RCC 7860 (cell line): Measurements from ENCODE around the gene KCTD3.

Experiments used
- DNase-seq: peaks from one replicate; pipeline ENCODE4 v3.0.0-alpha.2; 2015; ENCODE audit warnings: low spot score
- FAIRE-seq: peaks from 2 replicates; lab custom pipeline; 2012; peaks lifted over from hg19 to GRCh38; lab: Jason Lieb, UNC

KCTD3 gene

DNA sequence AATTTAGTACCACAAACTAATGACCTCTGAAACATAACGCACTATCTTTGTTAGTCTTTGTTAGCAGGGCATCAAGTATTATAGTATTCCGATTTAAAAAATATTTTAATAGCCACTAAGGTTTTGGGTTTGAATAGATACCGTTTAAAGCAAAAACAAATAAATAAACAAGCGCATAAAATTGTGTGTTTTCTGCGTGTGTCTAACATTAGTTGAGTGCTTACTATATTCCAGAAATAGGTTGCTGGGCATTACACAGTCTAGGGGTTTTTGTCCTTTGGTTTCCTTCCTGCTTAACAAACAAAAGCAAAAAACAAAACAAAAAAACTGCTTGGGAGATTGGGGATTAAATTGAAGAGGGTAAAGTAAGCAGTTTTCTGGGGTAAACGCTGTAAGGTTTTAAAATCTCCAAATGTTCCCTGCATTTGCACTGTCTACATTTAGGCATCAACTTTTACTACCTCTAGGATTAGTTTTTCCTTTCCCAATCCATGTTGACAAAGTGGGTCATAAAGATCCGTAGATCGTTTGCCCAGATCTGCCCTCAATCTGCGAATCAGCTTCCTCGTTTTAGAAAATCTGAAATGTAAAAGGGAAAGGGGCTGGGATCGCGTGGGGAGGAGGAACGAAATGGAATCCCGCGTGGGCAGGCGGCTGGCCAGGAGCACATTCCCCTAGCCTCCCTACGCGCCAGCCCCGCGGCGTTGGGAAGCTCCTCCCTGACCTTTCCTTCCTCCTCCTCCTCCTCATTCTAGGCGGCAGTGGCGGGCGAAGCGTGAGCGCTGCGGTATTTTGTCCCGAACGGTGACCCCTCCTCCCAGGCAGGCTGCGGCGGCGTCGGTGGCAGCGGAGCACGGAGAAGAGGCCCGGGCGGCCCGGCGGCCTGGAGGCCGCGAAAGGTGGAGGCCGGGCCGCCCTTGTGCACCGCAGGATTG, at the start of gene KCTD3:
Gene KCTD3 (plus strand): TSS at position 749 of the 935 bp plus-strand sequence. CDS start 382 bp downstream, outside the sequence.
- FAIRE-seq (peak; percentile 59), DNase-seq (peak; percentile 83)

DNA sequence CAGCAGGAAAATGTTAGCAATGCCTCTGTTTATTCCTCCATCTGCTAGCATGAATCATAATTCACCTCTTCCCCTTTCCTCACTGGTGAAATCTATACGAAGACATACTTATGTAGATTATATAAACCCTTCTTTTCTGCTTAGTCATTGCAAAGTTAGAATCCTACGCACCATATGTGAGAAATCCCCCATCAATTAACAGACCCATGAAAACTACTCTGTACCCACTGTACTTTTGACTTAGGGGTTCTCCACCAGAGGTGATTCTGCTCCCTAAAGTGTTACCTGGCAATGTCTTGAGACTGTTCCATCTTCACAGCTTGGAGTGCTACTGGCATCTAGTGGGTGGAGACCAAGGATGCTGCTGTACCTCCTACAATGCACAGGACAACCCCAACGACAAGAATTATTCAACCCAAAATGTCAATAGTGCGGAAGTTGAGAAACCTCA, 49.6 kb upstream of the KCTD3 start:
- no peak for DNase-seq
- no peak for FAIRE-seq

DNA sequence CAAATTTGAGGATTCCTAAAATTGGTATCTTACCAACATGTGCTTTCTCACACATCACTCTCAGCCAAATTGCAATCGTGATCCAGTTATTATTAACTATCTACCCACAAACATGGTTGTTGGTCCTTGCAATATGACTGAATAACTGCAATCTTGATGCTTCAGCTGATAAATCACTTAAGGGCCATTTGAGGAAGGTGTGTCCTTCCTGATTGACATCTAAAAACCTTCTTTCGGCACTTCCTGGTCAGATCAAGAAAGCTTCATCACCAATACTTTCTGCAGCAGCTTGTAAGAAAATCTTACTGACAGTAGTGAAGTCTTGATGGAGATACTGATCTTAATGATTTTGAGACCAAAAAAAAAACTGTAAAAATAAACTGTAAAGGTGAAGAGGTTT, 48.5 kb upstream of the KCTD3 start:
- DNase-seq = no peak
- no peak for FAIRE-seq

DNA sequence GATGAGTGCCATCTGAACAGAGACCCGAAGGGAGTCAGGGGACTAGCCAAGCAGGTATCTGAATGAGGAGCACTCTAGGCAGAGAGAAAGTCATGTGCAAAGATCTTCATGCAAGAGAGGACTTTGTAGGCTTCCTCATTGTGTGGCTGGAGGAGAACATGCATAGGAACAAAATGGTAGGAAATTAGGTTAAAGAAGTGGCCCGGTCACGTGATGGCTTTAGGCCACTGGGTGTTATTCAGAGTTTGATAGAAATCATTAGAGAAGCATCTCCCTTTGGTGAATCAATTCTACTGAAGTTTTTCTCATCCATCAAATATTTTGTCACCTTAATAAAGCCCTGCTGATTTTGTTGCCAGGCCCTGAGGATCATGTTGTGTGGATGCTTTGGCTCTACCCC, 45.8 kb upstream of the KCTD3 start:
- FAIRE-seq (no peak), DNase-seq (no peak)

DNA sequence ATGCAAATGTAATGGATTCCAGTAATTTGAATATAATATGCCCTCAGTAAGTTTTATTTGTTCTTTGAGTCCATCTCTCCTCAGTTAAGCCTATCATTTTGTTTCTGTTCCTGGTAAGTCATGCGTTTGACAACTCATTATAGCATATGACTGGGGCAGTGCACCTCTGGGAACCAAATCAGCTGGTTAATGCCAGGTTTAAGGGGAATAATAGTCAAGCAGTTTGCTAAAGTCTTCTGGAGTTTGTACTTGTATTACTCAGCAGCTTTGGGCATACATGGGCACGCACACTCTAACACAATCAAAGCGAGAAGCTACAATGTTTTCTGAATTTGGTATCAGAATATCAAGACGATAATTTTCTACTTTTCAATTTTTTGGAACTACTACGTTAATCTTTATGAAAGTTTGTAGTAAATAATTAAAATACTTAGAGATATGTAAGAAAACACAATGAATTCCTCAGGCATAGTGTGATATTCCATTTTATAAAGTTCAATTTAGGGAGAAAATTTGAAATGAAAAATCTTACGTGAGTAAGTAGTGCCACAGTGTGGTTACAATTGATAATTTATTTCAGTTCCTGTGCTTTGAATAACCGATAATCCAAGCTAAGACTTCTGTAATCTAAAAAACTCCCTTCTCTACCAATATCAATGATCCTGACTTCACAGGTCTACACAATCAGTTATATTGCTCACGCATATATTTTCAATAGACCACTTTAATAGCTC, 43.8 kb upstream of the KCTD3 start:
- DNase-seq (no peak), FAIRE-seq (peak; percentile 18)

DNA sequence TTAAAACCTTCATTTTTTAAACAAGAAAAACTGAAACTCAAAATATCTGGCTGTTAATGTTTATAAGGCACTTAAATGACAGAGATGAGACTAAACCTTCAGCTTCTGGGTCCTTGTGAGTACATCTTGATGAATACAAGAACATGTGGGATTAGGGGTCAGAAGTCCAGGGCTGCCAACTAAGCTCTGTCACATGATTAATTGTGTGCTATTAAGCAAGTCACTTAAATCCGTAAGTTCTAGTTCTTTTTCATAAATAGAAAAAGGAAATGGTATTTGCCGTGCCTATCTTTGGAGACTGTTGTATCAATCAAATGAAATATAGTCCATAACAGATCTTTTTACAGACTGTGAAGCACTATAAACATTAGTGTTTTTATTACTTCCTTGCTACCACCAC, 43.2 kb upstream of the KCTD3 start:
- FAIRE-seq (no peak), DNase-seq (no peak)

DNA sequence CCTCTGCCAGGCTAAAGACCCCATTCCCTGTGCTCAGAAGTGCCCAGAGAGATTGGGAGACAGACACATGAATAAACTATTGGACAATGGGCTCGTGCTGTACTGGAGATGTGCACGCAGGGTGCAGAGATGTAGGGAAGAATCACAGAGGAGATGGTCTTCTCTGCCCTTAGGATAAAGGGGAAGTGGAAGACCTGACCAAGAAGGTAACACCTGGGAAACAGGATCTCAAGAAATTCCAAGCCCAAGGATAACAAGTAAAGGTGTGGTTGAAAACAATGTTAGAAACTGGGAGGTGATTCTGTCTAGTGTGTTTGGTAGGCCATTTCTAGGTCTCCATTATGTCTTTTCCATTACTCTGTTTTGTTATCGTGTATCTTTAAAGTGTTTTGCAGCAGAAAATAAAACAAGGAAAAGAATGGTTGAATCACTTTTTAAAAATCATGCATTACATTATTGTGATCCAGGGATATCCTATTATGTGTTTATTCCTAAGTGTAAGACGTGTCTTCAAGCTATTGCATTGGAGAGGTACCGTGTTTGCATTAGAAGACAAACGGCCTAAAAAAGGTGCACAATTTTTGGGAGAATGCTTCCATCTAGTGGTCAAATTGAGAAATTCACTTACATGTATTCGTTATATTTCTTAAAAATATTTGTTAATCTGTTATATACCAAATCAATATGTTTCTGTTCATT, 40.8 kb upstream of the KCTD3 start:
- FAIRE-seq = peak; percentile 86
- peak; percentile 49 for DNase-seq

DNA sequence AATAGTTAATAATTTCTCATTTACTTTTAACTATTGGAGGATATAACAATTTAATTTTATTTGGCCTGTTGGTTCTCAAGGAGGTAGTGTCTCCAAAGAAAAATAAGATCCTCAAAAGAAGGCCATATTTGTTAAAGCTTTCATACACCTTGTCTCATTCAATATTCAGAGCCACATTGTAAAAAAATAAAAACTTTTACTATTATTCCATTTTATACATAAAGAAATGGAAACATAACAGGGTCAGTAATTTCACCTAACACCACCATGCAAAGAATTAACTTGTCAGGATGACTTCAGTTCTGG, 40.3 kb upstream of the KCTD3 start:
- FAIRE-seq (no peak), DNase-seq (no peak)

DNA sequence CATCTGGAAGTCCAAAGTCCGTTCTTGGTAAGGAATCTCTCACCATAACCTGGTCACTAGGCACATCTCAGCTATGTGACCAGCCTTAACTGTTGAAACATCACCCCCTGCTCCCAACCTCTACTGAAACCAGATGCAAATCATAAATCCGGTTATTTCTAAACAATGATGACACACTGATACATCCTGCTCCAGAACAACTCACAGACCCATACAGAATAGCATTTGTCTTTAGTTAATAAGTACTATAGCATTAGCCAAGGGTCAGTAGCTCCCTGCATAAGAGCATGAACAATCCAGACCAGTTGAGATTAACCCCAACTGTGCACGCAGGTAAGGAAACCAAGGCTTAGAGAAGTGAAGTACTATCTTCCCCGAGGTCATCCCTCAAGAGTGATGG, 38.0 kb upstream of the KCTD3 start:
- FAIRE-seq (peak; percentile 82), DNase-seq (peak; percentile 62)

DNA sequence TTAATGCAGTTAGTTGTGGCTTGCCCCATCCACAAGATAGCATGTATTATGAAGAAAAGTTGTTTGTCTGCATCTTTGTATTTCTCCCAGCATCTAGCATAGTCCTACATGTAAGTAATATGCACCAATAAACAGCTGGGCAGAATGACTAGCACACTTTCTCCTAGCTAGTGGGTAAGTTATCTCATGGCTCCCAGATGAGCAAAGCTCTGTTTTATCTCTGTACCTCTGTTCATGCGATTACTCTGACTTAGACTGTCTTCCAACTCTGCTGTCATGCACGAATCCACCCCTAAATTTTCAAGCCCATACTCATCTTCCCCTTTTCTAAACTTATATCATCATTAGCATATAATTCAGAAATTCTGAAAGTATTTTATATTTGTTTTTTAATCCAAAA, 37.5 kb upstream of the KCTD3 start:
- FAIRE-seq = no peak
- DNase-seq = no peak

DNA sequence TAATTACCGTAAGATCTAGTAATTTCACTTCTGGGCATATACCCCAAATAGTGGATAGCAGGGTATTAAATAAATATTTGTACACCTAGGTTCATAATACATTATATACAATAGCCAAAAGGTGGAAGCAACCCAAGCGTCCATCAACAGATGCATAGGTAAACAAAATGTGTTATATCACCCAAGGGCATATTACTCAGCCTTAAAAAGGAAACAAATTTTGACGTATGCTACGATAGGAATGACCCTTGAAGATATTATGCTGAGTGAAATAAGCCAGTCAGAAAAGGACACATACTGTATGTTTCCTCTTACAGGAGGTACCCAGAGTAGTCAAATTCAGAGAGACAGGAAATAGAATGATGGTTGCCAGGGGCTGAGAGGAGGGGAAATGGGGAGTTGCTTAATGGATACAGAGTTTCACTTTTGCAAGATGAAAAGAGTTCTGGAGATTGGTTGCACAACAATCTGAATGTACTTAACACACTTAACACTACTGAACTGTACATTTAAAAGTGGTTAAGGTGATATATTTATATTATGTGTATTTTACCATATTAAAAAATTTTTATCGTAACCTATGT, 36.6 kb upstream of the KCTD3 start:
- DNase-seq = no peak
- FAIRE-seq = no peak

DNA sequence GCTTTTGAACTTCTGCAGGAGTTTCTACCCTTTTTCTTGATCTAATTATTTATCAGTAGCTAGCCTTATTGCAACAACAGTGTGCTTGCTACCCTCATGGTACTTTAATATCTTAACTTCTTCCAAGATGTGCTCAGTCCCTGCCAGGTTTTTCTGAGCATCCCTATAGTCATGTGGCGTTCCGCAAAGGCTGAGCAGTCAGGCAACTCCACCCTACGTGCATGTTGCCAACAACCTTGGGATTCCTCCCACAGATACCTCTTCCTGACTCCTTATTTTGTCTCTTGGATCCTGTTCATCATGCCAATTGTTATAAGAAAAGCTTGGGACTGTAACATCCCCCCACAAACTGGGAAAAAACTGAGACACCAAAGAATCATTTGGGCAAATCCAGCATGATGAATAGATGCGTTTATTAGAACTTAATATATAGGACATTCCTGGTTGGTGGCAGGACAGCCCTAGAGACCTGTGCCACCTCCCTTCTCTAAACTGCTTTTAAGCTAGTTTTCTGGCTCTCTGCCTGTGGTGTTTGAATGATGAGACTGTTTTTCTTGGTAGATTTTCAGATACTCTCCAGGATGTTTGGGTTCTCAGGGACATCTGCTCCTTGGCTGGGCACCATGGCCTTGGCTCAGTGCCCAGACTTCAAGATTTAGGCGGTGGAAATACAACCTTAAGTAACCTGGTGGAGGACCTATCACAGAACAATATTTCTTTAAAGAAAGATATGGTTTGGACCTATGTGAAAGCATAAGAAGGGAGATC, 27.1 kb upstream of the KCTD3 start:
- DNase-seq = peak; percentile 19
- FAIRE-seq = peak; percentile 65

DNA sequence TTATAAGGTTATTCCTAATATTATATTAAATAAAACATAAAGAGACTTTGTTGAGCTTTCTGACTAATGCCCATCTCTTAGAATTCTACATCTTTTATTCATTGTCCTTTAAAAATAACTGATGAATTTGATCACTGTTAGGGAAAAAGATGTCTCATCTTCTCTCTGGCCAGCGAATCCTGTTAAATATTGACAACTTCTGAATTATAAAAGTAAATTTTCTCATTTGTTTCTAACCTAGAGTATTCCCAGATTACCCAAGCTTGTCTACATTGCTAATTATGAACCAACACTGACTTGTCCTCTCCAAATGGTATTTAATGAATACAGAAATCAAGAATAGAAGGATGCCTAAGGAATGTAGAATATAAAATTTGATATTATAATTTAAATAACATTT, 24.8 kb upstream of the KCTD3 start:
- peak; percentile 70 for FAIRE-seq
- DNase-seq = no peak

DNA sequence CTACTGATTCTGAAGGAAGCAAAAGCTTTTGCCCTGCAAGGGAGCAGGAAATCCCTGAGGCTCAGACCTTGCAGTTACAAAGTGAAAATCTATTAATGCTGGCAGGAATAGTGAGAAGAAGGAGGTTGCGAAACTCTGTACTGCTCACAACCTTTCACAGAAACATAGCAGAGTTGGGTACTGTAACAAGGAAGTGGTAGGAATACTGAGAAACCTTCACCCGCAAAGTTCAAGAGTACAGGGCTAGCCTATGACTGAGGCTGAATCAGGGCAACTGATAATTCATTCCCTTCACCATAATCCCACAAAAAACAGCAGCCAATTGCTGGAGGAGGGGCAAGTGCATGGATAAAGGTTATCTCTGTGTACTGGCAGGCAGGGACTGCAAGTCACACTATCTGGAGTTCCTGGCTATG, 23.9 kb upstream of the KCTD3 start:
- DNase-seq = peak; percentile 75
- peak; percentile 90 for FAIRE-seq

DNA sequence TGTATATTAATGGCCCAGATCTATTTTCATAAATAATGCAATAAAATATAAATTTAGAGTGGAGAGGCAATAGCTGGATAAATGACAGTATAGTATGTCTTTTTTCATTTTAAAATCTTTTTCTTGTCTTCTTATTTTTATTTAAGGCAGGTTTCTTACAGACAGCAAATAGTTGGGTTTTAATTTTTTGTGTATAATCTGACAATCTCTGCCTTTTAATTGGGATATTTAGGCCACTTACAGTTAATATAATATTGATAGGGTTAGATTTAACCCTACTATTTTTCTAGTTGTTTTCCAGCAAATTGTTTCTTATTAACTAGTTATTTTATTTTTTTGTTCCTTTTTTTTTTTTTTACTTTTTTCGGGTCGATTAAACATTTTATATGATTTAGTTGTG, 23.3 kb upstream of the KCTD3 start:
- no peak for DNase-seq
- no peak for FAIRE-seq

DNA sequence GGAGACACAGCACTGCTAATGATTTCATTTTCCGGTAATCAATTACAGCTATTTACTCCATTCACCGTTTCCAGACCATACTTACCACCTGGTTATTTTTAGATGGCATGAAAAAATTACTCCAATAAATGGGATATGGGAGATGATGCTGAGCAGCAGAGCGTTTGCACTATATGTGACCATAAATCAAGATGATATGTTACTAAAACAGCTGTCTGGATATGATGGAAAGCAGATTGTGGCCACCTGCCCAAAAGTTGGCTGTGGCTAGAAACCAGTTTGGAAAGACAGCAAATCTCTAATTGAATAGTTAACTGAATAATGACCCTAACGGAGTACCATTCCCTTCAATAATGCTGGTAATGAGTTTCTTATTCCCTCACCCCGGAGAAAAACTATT, 22.5 kb upstream of the KCTD3 start:
- no peak for FAIRE-seq
- no peak for DNase-seq

DNA sequence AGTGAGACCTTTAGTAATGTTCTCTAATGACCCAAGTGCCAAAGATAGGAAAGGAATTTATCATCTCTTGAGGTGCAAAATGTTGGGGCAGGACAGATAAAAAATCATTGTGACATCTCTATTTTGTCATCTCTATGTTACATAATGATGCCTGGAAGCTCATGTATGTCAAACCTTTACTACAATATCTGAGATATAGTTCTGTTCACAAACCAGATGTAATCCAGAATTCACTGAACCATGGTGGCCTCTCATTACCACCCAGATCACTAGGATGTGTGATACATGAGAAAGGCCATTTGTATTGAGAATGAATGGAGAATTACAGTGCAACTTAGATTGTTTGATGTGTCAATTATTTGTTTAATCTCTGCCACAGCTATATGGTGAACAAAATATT, 22.0 kb upstream of the KCTD3 start:
- no peak for DNase-seq
- FAIRE-seq = no peak

DNA sequence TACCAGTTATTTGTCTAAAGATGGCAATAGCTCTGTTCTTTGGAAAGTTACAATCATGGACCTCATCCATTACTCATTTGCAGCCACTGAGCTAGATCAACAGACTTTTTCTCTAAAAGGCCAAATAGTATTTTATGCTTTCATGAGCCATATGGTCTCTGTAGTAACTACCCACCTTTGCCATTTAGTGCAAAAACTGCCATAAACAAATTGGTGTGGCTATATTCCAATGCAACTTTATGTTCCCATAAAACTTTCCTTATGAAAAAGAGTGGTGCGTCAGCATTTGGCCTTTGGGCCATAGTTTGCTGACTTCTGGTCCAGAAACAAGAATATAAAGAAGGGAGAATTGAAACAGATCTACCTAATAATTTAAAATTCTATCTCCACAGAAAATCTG, 20.1 kb upstream of the KCTD3 start:
- no peak for DNase-seq
- FAIRE-seq = no peak

DNA sequence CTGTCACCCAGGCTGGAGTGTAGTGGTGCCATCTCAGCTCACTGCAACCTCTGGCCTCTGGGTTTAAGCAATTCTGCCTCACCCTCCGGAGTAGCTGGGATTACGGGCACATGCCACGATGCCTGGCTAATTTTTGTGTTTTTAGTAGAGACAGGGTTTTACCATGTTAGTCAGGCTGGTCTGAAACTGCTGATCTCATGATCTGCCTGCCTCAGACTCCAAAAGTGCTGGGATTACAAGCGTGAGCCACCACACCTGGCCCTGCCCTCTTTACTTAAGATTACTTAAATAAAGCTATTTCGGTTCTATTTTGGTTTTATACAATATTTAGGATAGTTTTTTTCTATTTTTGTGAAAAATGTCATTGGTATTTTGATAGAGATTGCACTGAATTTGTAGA, 15.3 kb upstream of the KCTD3 start:
- FAIRE-seq = no peak

DNA sequence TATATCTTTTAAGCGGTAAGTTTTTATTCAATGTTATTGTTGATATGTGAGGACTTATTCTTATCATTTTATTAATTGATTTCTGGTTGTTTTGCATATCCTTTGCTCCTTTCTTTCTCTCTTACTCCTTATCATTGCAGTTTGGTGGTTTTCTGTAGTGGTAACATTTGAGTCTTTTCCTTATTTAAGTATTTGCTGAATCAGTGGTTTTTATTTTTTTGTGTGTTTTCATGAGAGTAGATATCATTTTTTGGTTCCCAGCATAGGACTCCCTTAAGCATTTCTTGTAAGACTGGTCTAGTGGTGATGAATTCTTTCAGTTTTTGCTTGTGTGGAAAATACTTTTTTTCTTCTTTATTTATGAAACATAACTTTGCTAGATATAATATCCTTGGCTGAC, 12.2 kb upstream of the KCTD3 start:
- DNase-seq (no peak), FAIRE-seq (no peak)

More for the DNA sequence above, 15.3 kb upstream of the KCTD3 start:
- no peak for DNase-seq
